ENCODE data around the gene NOXA1.
A peak's percentile ranks its signal among the peaks of the same experiment; 100 is the strongest.
"Not testable (repeated sequence)": the region's sequence is repeated elsewhere in the genome, so short reads cannot be mapped to it uniquely, and the experiment has no call there.

The NOXA1 gene

DNA sequence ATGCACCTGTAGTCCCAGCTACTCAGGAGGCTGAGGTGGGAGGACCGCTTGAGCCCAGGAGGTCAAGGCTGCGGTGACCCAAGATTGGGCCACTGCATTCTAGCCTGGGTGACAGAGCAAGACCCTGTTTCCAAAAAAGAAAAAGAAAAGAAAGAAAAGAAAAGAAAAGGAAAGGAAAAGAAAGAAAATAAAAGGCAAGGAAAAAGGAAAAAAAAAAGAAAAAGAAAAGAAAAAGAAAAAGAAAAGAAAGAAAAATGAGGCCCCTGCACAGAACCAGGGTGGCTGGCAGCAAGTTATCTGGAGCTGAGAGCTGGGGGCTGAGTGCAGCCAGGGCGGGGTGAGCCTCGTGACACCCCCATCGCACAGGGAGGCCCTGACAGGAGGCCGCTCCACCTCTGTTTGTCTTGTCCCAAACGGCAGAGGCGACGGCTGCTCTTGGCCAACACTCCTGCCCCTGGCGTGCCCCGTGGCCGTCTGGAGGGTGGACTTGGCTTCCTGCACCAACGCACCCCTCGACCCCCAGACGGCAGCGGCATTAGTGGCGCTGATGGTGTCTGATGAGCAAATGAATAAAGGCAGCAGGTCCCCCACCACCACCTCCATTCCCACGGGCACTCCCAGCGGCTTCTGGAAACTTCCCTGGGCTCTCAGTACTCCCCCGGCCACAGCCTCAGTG lies 17.0 kb upstream of the NOXA1 start:
- no peak for DNase-seq

DNA sequence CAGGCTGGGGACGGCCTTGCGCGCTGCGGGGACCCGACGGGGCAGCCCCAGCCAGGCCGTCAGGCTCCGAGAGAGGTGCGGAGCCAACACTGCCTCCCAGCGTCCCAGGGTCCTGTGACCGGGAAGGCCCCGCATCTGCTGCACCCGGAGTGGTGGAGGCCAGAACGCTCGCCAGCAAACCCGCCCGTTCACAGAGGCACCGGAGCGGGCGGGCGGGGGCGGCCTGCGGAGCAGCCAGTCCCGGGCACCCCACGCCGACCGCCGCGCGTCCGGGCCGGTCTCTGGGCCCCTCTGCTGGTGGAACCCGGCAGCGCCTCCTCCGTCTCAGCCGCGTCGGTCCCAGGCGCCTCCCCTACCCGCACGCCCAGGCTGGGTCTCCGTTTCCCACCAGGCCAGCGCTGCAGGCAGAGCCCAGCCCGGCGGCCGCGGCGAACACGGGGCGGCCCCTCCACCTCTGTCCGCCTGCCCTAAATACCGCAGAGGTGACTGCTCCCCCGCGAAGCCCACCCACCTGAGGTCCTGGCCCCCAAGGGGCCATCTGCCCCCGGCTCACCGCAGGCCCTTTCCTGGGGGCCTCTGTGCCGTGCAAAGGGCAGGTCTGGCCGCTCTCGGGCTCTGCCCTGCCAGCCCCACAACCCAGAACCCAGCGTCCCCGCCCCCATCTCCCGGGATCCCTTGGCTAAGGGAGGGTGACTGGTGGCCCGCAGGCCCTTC lies 16.2 kb upstream of the NOXA1 start:
- peak; percentile 55 for DNase-seq

DNA sequence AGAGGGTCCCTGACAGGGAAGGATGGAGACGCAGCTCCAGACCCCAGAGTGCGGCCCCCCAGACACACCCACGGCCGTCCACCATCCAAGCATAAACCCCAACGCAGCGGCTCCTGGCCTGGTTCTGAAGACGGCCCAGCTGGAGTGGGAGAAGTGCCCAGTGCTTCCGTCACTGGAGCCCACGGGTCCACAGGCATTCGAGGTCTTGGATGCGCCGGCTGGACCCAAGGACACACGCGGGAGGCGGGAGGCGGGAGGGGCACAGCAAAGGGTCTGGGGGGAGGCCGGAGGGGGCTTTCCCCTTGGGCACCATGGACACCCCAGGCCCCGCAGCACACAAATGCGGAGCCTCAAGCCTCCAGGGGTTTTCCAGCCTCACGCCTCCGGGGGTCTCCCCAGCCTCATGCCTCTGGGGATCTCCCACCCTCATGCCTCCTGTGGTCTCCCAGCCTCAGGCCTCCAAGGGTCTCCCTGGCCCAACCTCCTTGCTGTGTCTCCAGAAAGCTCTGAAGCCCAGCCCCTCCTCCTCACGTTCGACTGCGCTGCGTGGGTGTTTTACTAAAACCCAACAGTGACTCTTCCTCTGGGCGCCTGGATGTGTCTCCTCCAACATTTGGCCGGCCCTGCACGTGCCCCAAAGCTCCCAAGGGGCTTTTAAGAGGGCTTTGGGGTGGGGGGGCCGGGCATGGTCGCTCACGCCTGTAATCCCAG lies 15.4 kb upstream of the NOXA1 start:
- no peak for DNase-seq

DNA sequence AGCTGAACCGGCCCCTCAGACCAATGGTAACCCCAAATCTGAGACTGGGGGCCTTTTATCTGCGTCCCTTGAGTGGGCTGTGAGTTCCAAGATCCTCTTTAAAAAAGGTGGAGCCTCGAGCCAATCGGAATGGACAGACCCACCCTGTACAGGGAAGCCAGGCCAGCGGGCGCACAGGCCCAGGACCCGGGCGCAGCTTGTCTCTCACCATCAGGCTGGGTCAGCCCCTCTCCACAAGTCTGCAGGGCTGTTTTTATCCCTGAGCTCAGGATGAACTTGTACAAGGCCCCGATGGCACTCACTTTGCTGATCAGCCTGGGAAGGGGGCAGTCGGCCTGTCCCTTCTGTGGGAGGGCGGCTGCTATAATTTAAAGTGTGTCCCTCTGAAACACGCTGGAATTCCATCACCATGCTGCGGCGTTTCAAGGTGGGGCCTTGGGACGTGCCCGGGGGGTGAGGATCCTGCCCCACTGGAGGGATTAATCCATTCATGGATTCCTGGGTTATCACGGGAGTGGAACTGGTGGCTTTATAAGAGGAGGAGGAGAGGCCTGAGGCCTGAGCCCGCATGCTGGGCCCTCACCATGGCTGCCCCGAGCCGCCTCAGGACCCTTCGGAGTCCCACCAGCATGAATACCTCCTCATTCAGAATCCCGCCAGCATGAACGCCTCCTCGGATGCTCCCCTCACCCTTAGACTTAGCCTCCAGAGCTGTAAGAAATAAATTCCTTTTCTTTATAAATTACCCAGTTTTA lies 14.4 kb upstream of the NOXA1 start:
- DNase-seq: no peak

DNA sequence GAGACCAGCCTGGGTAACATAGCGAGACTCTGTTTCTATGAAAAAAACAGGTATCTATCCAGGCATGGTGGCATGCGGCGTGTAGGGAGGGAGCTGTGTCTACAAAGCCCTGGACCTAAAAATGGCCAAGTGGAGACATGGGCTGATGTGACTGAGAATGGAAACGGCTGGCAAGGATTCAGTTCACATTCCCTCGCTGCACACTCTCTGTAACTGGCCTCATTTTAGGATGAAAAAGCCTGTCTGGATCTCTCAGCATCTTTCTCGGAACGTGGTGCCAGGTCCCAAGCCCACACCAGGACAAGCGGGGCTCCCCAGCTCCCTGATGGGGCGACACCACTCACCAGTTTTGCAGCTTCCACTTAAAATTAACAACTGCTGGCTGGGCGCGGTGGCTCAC lies 13.7 kb upstream of the NOXA1 start:
- DNase-seq: no peak

DNA sequence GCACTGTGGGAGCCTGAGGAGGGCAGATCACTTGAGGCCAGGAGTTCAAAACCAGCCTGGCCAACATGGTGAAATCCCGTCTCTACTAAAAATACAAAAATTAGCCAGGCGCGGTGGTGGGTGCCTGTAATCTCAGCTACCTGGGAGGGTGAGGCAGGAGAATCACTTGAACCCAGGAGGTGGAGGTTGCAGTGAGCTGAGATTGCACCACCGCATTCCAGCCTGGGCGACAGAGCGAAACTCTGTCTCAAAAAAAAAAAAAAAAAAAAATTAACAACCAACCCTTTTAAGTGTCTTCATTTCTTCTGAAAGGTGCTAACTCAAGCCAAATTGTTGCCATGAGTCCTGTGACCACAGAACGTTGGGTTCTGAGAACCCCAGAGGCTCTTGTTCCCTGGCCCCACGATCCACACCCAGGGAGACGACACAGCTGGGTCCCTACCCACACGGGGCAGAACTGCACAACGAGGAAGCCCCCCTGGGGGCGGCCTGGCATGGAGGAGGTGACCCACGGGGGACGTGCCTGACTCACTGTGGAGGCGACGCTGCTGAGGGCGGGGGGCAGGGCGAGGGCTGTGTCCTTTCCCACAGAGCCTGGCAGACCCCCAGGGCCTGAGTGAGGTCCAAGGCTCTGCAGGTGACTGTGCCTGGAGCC lies 12.8 kb upstream of the NOXA1 start:
- DNase-seq: not testable (repeated sequence)

DNA sequence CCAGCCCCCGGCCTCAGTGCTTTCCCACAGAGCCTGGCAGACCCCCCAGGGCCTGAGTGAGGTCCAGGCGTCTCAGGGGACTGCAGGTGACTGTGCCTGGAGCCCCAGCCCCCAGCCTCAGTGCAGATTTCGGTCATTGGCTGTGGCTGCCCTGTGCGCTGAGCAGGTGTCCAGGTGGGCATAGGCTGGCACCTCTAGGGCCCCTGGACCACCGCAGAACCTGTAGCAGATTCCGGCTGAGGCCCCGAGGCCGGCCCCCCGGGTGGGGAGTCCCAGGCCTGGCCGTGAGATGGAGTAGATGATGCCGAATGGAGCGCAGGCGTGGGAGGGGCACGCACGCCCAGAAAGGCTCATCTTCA lies 12.3 kb upstream of the NOXA1 start:
- DNase-seq: no peak

DNA sequence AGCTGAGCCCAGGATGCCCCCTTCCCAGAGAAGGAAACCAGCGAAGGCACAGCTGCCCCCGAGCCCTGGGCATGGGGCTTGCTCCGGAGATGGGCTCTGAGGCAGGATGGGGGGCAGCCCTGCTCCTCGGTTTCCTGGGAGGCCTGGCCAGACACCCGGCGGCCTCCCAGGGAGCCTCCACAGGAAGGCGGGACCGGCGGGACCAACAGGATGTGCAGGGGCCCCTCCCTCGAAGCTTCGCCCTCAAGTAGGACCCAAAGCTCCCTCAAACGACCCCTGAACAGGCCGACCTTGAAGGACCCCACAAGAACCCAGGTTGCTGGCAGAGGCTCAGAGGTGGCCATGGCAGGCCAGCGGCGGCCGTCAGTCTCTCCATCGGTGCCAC lies 11.9 kb upstream of the NOXA1 start:
- DNase-seq: no peak

DNA sequence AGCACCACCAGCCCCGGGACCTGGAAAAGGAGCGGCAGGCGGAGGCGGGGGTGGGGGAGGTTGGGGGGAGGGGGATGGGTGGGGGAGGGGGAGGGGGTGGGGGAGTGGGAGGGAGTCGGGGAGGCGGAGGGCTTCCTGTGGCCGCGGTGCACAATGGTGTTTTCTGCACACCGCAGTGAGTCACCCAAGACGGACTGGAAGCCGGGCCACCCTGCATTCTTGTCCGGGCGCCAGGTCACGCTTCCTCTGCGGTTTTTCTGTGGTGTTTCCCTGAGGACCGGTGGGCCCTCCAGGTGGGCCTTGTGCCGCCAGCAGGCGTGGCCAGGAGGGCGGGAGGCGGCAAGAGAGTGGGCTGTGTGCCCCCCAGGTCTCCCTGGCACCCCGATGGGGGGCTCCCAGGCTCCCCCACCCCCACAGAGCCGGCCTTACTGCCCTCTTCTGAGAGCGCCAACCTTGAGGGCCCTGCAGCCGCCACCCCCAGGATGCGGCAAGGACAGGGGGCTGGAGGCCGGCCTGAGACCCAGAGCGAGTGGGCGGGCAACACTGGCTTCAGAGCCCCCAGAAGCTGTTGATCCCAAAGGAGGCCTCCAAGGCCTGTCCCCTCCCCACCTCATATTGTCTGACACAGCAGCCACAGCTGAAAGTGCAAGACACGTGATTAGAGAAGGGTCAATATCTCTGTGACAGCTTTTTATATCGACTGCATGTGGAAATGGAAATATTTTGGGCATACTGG lies 11.4 kb upstream of the NOXA1 start:
- DNase-seq: peak; percentile 93

DNA sequence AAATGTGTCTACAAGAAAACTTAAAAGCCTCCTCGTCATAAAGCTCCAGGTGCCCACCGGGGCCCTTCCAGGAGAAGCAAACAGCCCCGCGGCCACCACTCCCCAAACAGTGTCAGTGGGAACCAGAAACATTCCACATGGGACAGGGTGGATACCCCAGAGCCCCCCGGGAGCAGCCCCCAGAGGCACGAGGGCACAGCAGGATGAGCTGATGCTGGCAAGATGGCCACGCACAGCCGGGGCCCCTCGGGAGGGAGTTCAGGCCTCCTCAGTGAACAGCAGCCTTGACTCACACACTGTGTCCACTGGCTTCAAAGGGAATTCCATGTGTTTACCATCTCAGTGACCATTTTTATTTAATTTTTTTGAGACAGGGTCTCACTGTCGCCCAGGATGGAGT lies 10.8 kb upstream of the NOXA1 start:
- DNase-seq: no peak

DNA sequence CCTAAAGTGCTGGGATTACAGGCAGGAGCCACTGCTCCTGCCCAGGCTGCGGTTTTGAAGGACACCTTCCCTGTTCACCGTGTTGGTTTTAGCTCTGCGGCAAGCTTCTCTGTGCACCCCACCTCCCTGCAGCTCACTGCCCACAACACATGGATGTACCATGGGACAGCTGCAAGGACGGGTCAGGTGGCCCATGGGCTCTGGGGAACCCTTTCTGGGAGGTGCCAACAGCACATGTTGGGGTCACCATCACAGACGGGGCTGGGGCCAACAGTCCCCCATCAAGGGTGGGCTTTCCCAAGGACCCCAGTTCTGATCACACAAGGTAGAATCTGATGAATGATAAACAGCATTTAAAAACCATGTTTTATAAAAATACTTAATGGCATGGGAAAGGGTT lies 7.7 kb upstream of the NOXA1 start:
- DNase-seq: no peak

DNA sequence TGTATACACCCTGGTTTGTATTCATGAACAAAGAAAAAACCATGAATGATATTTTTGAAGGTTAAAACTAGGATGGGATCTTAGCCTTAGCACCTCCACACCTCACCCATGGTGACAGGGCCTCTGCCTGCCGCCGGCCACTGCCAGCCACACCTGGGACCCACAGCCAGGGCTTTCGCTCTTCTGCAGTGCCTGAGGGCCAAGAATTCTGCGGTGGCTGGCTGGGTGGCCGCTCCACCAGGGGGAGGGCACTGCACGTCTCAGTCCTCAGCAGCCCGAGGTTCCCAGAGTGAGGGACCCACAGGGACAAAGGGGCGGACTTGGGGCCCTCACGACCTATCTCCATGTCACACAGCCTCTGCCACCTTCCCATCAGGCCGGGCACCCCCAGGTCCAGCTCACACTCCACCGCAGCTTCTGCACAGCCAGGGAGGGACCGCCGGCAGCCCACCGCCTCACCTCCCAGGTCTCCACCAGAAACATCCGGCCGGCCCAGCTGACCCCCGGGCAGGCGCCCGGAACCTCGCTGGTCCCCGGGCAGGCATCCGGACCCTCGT lies 7.1 kb upstream of the NOXA1 start:
- no peak for DNase-seq

DNA sequence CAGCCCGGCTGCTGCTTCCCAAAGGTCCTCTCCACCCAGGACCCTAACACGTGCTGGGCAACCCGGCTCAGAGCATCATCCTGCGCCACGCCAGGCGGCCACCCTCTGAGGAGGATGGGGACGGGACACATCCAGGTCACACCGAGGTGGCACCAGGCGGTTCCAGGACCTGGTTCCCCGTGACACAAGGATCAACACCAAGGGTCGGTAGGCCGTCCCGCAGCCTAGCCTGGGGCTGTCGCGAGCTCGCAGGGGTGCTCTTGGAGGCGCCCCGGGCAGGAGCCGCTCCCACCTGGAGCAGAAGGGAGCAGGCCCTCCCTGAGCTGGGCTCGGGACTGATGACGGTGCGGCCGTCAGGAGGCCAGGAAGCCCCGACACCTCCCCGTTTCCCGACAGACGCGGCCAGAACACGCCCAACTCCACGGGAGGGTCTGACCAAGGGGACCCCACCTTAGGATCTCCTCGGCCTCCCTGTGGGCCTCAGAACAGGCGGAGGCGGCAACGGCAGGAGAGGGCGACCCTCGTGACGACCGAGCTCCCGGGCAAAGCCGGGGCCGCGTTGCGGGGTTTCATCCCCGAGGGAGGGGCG lies 6.5 kb upstream of the NOXA1 start:
- DNase-seq: no peak

DNA sequence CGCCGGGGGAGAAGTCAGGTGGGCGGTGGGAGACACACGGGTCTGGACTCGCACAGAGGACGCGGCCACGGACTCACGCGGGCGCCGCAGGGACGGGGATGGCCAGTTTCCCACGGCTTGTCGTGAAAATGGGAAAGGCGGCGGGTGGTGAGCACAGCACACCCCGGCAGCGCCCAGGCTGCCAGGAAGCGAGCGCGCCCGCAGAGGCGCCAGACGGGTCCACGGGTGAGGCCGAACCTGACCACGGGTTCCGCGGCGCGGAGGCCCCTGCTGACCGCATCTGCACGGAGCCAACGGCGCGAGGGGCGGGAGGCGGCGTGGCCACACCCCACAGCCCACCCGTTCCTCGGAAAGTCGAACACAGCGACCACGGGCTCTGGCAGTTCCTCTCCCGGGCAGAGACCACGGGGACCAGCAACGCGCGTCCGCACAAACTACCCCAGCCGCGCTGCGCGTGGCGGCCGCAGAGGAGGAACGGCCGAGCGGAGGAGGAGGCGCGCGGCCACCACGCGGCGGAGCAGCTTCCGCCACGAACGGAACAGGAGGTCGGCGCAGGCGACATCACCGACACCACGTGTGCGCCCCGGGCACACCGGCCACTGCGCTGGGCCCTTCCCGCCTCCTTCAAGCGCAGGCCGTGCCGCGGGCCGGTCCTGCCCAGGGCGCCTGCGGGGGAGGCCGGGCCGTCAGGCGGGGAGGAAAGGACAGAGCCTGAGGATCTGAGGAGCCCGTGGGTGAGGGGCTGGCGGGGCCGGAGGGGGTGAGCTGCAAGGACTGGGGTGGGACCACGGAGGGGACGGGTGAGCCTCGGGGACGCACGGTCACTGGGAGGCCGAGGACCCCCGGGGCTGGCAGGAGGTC lies 5.8 kb upstream of the NOXA1 start:
- no peak for DNase-seq

DNA sequence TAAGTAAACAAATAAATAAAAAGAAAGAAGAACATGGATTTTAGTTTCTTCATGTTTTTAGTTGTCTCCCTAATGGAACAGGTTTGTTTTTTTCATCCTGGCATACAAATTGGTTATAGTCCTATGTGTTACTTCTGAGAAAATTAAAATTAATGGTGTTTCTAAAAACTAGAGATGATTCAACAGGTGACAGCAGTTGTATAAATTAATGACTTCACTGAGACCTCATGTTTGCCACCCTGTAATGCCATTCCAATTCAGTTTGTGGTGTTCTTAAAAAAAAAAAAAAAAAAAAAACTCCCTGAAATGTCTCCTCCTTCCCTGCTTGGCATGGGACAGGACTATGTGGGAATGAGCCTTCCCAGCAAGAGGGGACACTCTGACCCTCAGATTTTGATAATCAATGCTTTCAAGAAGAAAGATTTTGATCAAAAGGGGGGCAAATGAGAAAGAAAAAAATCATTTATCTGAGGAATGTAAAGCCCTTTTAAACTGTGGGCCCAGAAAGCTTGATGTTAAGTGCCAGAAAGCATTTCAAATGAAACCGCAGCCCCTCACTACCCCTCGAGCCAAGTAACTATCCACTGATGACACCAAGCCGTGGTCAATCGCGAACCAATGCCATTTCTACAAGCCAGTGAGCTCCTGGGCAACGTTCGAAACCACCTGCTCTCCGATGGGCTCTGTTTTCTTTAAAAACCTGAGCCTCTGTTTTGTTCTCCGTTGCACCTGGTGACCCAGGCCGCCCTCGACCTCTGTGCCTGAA lies 1.2 kb upstream of the NOXA1 start:
- DNase-seq: peak; percentile 68

DNA sequence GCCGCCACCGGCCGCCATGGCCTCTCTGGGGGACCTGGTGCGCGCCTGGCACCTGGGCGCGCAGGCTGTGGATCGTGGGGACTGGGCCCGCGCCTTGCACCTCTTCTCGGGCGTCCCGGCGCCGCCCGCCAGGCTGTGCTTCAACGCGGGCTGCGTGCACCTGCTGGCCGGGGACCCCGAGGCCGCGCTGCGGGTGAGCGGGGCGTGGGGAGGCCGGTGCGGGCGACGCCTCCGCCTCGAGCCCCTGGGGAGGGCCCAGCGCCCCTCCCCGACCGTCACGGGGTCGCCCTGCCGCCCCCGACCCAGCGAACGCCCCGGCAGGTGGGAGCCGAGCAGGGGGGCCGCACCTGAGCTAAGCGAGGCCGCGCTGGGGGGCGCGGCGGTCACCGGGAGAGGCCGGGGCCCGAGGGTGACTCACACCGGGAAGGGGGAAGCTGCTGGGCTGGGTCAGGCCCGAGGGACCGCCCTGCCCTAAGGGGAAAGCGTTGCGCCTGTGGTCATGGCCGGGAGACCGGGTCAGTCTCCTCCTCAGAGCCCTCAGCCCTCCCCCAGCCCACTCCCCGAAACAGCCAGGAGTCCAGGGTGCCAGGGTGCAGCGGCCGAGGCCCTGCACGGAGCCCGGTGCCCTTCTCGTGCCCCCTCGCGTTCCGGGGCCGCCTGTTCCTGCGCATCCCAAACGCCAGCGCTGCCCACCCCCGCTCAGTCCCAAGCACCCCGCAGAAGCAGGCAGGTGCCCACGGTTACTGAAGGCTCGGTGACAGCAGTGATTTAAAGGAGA lies 510 bp downstream of the NOXA1 start:
- no peak for DNase-seq

DNA sequence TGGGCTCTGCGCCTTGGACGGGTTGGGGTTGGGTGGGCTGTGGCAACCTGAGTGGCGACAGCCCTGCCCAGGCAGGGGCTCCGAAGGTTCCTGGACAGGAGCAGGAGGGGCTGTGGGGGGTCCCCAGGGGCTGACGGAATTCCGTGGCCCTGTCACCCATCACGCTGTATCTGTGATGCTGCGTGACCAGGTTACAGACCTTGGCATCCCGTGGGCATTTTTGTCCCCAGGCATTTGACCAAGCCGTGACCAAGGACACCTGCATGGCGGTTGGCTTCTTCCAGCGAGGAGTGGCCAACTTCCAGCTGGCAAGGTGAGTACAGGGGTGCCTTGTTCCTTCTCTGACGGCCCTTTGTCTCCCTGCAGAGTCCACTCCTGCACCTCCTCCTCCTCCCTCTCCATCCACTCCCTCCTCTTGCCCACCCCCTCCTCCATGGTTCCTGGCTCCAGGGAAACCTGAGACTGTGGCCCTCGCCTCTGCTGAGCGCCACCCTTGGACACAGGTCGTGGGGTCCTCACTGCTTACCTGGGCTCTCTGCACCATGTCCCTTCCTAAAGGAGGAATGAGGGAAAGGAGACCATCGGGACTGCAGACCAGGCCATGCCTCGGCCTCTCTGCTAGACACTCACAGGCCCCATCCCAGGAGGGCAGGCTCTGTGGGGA lies 3.0 kb downstream of the NOXA1 start:
- no peak for DNase-seq

Measured in RPMI8226 (cell line).